T follicular helper cell (primary cell): ENCODE data around the gene ARL15.
"Not testable (repeated sequence)": the region's sequence is repeated elsewhere in the genome, so short reads cannot be mapped to it uniquely, and the experiment has no call there.

Experiments used
- DNase-seq: peaks from one replicate; pipeline ENCODE4 v3.0.0-alpha.2; 2020; ENCODE audit warnings: low read depth

Gene ARL15

GRCh38 chr5:53985796-53986195 is 324.6 kb downstream of the ARL15 start:
- no peak for DNase-seq

GRCh38 chr5:53984971-53985370 is 325.4 kb downstream of the ARL15 start:
- no peak for DNase-seq

- no peak for DNase-seq
These were observed 326.6 kb downstream of the ARL15 start for GRCh38 chr5:53983568-53984460.

- DNase-seq, result not testable (repeated sequence)
These were observed 328.1 kb downstream of the ARL15 start for GRCh38 chr5:53982319-53982718.

- no peak for DNase-seq
These were observed 330.3 kb downstream of the ARL15 start for GRCh38 chr5:53980061-53980460.

- no peak for DNase-seq
These were observed 336.4 kb downstream of the ARL15 start for GRCh38 chr5:53974021-53974420.

DNA sequence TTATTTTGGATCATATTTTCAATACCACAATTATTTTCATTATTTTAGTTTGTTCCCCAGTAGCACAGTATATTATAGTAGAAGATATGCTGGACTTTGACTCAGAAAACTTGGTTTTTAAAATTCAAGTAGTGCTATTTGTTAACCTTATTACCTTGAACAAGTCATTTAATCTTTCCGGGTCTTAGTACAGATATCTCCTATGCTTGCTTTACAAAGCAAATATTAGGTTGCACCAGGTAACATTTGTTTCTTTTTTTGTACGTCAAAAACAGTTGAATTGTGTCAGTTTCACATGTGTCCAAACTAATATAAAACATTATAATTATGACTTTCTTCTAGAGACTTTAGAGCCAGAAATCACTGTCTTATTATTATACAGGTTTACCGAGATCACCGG is 338.1 kb downstream of the ARL15 start:
- DNase-seq, result no peak

GRCh38 chr5:53971551-53971950 is 338.8 kb downstream of the ARL15 start:
- DNase-seq, result no peak

DNA sequence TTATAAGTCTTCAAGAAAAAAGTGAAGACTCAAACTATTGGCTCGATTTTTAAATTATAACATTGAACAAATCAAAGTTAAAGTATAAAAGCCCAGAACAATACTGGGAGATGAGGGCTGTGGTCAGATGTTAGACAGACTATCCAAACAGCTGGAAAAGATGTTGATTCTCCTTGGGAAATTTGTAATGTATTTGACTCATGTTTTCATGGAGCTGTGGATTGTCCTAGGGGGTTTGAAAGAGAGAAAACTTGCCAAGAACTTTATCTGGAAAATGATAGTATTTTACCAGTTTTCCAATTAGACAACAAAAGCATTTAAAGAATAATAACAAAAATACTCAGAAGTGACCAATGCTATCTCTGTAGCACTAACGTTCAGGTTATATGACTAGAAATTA is 339.2 kb downstream of the ARL15 start:
- no peak for DNase-seq

GRCh38 chr5:53970475-53970874 is 339.9 kb downstream of the ARL15 start:
- DNase-seq, result no peak

DNA sequence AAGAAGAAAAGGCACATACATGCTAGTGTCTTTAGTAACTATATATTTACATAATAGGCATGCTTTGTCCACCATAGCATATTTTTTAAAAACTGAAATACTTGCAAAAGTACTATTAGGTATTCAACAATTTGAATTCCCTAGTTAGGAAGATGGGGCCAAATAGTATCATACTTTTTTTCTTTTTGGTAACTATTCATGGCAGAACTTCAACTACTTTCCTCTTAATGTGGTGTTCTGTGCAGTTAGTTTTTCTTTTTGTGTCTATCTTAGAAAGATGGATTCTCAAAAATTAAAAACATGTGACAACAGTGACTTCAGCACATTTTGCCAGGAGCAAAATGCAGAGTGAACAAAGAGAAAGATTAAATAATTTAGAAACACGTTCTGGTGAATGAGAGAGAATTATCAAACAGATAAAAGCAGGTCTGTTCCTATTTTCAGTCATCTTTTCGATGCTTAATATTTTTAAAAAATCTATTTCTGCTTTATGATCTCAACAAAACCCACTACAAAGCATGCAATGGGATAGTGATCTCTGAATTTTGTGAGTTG is 341.1 kb downstream of the ARL15 start:
- no peak for DNase-seq

DNA sequence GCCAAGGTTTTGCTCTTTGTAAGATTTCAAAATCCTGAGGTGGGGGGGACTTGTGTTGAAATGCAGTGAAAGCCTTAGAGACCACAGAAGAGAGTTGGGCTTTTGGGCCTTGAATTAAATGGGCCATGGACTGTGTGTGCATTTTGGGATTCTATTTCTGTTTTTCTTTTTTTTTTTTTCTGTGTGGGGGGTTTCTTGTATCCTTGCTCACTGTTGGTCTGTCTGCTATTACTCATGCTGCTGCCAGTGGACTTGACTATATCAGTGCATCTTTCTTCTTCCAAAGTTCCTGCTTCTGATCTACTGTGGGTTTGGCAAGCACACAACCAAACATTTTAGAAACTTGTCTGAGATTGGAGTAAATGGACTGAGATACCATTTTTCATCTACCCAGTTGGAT is 344.9 kb downstream of the ARL15 start:
- no peak for DNase-seq

GRCh38 chr5:53963958-53964357 is 346.4 kb downstream of the ARL15 start:
- DNase-seq, result no peak

- no peak for DNase-seq
These were observed 348.1 kb downstream of the ARL15 start for GRCh38 chr5:53962306-53962705.

GRCh38 chr5:53956632-53957031 is 353.7 kb downstream of the ARL15 start:
- DNase-seq, result no peak

GRCh38 chr5:53956196-53956595 is 354.2 kb downstream of the ARL15 start:
- no peak for DNase-seq

DNA sequence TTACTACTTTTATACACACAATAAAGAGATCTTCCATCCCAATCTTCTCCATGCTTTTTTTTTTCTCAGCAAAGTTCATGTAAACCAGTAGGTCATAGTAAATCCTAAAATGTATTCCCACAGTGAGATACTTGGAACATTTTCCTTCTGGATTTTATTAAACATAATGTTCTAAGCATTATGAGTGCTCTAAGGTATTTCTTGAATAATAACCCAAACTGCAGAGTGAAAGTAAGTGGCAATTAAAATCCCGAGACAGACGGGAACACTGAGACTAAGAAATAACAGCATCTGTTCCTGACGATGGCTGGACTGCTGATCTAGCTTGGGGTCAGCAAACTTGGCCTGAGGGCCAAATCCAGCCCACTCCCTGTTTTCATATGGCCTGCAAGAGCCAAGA is 359.8 kb downstream of the ARL15 start:
- no peak for DNase-seq

DNA sequence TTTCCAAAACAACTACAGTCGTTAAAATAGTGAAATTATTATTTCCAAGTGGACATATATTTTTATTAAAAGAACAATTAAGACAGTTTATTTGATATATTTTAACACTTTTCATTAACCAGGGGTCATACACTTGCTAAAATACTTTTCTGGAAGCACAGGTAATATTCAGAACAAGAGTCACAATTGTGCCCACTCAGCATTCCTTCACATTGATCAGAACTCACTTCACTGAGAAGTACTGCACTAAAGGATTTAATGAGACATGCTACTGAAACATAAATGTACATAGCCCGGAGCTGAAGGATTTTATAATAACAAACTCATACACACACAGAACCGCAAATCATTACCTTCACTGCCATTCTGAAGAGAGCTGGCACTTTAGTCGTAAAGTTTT is 361.8 kb downstream of the ARL15 start:
- DNase-seq, result no peak

DNA sequence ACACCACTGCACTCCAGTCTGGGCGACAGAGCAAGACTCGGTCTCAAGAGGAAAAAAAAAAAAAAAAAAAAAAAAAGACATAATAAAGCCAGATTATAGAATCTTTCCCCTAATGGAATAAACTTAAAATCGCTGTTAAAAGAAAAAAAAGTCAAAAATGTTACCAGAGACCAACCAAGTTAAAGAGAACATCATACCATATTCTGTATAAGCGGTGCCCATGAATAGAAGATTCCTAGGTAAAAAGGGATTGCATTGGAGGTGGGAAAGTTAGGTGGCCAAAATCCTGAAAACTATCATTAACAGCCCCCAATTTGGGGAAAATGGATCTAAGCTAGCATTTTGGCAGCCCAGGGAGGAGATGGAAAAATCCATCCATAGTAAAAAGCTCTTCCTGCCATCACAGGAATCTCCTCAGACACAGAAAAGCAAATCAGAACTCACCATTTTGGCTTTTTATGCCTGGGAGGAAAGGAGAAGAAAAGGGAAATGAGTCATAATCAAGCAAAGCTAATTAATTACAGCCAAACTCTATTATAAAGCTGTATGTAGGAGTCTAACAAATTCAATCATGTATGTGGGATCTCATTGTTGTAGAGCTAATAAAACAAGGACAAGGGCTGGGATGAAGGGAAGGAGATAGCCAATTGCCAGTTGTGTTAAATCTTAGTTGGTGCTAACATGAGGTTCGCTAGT is 363.8 kb downstream of the ARL15 start:
- no peak for DNase-seq

- no peak for DNase-seq
These were observed 365.4 kb downstream of the ARL15 start for GRCh38 chr5:53944981-53945380.

GRCh38 chr5:53943938-53944337 is 366.4 kb downstream of the ARL15 start:
- no peak for DNase-seq

- DNase-seq, result no peak
These were observed 367.6 kb downstream of the ARL15 start for GRCh38 chr5:53942724-53943123.

DNA sequence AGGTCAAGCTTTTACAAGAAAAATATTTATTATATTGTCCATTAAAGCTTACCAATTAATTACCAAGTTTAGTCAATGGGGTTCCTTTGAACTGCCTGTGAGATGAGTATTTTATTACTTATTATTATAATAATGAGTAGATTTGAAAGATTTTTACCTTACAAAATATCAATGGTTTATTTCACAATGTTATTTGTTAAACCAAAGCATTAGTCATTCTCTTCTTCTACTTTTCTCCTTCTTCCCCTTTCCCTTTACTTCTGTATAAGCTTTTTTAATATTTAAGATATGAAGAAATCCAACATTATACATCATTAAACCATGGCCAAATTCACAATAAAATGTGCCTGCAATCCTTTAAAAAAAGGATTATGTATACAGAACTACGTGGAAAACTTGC is 369.5 kb downstream of the ARL15 start:
- DNase-seq, result no peak
